ENCODE data around the gene ZFHX3.

Gene ZFHX3

GRCh38 chr16:73018821-73019456 lies 29.0 kb downstream of the ZFHX3 start:
- Histone ChIP-seq H3K4me3 (ENCODE audit: low read length) (no peak overlapping the region), H3K9me3 (ENCODE audit: insufficient read depth, low read length) (no peaks in the 10 kb centered on the region), H3K4me1 (ENCODE audit: low read length) (peaks cover 40% of the 10 kb centered on the region), H3K27ac (ENCODE audit: low read length) (no peak overlapping the region), H3K9ac (ENCODE audit: low read length) (no peak overlapping the region), H2AFZ (ENCODE audit: low read depth, low read length) (no peak overlapping the region), H3K27me3 (ENCODE audit: low read depth, low read length) (no peaks in the 10 kb centered on the region), H3K79me2 (ENCODE audit: low read length) (peaks cover 29% of the 10 kb centered on the region), H3K36me3 (replicated peaks; ENCODE audit: low read depth, low read length) (no peaks in the 10 kb centered on the region), H3K4me2 (ENCODE audit: low read length) (no peak overlapping the region), H4K20me1 (ENCODE audit: insufficient read depth, low read length) (peaks cover 16% of the 10 kb centered on the region; the same call in 1 of the 2 replicates)
- no peak for TF ChIP-seq EZH2phosphoT487 (IDR thresholded peaks at IDR 0.05; ENCODE audit: low read depth)
- TF ChIP-seq CTCF (IDR thresholded peaks at IDR 0.05; ENCODE audit: low read depth, low read length) = no peak

GRCh38 chr16:73017321-73017720 lies 30.6 kb downstream of the ZFHX3 start:
- Histone ChIP-seq H3K36me3 (replicated peaks; ENCODE audit: low read depth, low read length) (no peaks in the 10 kb centered on the region), H3K27ac (ENCODE audit: low read length) (no peak overlapping the region), H2AFZ (ENCODE audit: low read depth, low read length) (no peak overlapping the region), H3K9ac (ENCODE audit: low read length) (no peak overlapping the region), H4K20me1 (ENCODE audit: insufficient read depth, low read length) (peaks cover 16% of the 10 kb centered on the region; the same call in 1 of the 2 replicates), H3K27me3 (ENCODE audit: low read depth, low read length) (no peaks in the 10 kb centered on the region), H3K4me2 (ENCODE audit: low read length) (peak overlapping the region; percentile 80), H3K79me2 (ENCODE audit: low read length) (peaks cover 39% of the 10 kb centered on the region), H3K4me3 (ENCODE audit: low read length) (peak overlapping the region; percentile 66; the same call in 1 of the 2 replicates), H3K4me1 (ENCODE audit: low read length) (peaks cover 41% of the 10 kb centered on the region), H3K9me3 (ENCODE audit: insufficient read depth, low read length) (no peaks in the 10 kb centered on the region)
- no peak for TF ChIP-seq EZH2phosphoT487 (IDR thresholded peaks at IDR 0.05; ENCODE audit: low read depth)
- no peak for TF ChIP-seq CTCF (IDR thresholded peaks at IDR 0.05; ENCODE audit: low read depth, low read length)

- Histone ChIP-seq H3K4me1 (ENCODE audit: low read length) (peaks cover 48% of the 10 kb centered on the region), H3K9ac (ENCODE audit: low read length) (peak overlapping the region; percentile 7; the same call in 1 of the 2 replicates), H2AFZ (ENCODE audit: low read depth, low read length) (no peak overlapping the region), H3K36me3 (replicated peaks; ENCODE audit: low read depth, low read length) (no peaks in the 10 kb centered on the region), H3K9me3 (ENCODE audit: insufficient read depth, low read length) (no peaks in the 10 kb centered on the region), H3K4me3 (ENCODE audit: low read length) (peak overlapping the region; percentile 66), H3K4me2 (ENCODE audit: low read length) (peak overlapping the region; percentile 80), H3K27me3 (ENCODE audit: low read depth, low read length) (no peaks in the 10 kb centered on the region), H3K27ac (ENCODE audit: low read length) (peak overlapping the region; percentile 78), H4K20me1 (ENCODE audit: insufficient read depth, low read length) (peaks cover 11% of the 10 kb centered on the region; the same call in 1 of the 2 replicates), H3K79me2 (ENCODE audit: low read length) (peaks cover 39% of the 10 kb centered on the region)
- TF ChIP-seq CTCF (IDR thresholded peaks at IDR 0.05; ENCODE audit: low read depth, low read length) (no peak), EZH2phosphoT487 (IDR thresholded peaks at IDR 0.05; ENCODE audit: low read depth) (no peak)
Measured at GRCh38 chr16:73016488-73016830, 31.5 kb downstream of the ZFHX3 start.

- H3K27me3 ChIP-seq (ENCODE audit: low read depth, low read length) = no peaks in the 10 kb centered on the region
- H3K9me3 ChIP-seq (ENCODE audit: insufficient read depth, low read length) = no peaks in the 10 kb centered on the region
- peaks cover 11% of the 10 kb centered on the region; the same call in 1 of the 2 replicates for H4K20me1 ChIP-seq (ENCODE audit: insufficient read depth, low read length)
- peak overlapping the region; percentile 80 for H3K4me2 ChIP-seq (ENCODE audit: low read length)
- peak overlapping the region; percentile 78 for H3K27ac ChIP-seq (ENCODE audit: low read length)
- 0 out of 2 replicates have a peak overlapping the region, but pooled peaks have one; percentile 3 for H2AFZ ChIP-seq (ENCODE audit: low read depth, low read length)
- peak overlapping the region; percentile 66 for H3K4me3 ChIP-seq (ENCODE audit: low read length)
- H3K79me2 ChIP-seq (ENCODE audit: low read length) = peaks cover 39% of the 10 kb centered on the region
- H3K9ac ChIP-seq (ENCODE audit: low read length) = peak overlapping the region; percentile 7; the same call in 1 of the 2 replicates
- H3K36me3 ChIP-seq (replicated peaks; ENCODE audit: low read depth, low read length) = no peaks in the 10 kb centered on the region
- TF ChIP-seq EZH2phosphoT487 (IDR thresholded peaks at IDR 0.05; ENCODE audit: low read depth) (no peak), CTCF (IDR thresholded peaks at IDR 0.05; ENCODE audit: low read depth, low read length) (no peak)
- H3K4me1 ChIP-seq (ENCODE audit: low read length) = peaks cover 48% of the 10 kb centered on the region
Measured at GRCh38 chr16:73015612-73016487, 32.1 kb downstream of the ZFHX3 start.
